ENCODE measurements around the gene WDR20.
A peak's percentile ranks its signal among the peaks of the same experiment; 100 is the strongest.
"Not testable (repeated sequence)": the region's sequence is repeated elsewhere in the genome, so short reads cannot be mapped to it uniquely, and the experiment has no call there.

WDR20 gene

GRCh38 chr14:102139286-102140026, at the start of gene WDR20:
WDR20 (plus strand) TSS chr14:102139897; CDS start chr14:102139924, 27 bp downstream.
- DNase-seq = peak; percentile 96 to 98

DNA sequence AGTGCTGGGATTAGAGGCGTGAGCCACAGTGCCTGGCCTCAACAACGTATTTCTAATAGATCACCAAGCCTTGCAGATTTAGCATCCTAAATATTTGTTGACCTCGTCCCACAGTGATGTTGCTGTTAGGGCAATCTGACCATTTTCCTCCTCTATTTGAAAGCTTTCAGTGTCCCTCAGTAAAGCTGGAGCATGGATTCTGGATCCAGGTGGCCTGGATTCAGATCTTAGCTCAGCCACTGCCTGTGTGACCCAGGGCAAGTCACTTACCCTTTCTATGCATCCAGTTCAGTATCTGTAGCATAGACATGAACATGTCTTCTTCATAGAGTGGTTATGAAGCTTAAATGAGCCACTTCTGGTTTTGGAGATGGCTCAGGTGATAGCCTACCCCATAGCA, 49.0 kb upstream of the WDR20 start:
- no peak for DNase-seq

GRCh38 chr14:102092806-102093205, 46.9 kb upstream of the WDR20 start:
- no peak for DNase-seq

GRCh38 chr14:102094101-102094500, 45.6 kb upstream of the WDR20 start:
- DNase-seq = no peak

DNA sequence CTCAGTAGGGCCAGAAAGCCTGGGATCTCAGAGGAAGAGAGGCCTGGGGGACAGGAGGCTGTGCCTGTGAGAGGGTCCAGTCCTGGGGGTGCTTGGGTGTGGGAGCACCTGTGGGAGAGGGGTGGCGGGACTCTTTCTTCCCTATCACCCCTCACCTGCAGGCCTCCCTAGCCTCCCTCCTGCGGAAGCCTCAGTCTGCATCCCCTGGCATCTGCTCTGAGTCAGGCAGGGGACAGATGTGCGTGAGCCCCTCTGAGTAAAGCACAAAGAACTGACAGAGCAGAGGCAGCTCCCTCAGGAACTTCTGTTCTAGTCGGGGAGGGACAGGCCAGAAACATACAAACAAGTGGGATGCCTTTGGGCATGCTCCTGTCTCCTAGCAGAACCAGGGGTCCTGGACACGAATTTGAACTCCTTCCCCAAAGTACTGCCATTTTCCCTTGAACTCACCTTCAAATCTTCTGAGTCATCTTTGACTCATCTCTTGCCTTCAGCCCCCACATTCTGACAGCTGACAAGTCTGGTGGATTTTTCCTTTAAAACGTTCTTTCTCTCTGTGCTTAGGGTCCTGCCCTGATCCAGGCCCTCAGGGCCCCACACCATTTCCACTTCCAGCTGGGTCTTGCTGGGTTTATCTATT, 44.3 kb upstream of the WDR20 start:
- no peak for DNase-seq

DNA sequence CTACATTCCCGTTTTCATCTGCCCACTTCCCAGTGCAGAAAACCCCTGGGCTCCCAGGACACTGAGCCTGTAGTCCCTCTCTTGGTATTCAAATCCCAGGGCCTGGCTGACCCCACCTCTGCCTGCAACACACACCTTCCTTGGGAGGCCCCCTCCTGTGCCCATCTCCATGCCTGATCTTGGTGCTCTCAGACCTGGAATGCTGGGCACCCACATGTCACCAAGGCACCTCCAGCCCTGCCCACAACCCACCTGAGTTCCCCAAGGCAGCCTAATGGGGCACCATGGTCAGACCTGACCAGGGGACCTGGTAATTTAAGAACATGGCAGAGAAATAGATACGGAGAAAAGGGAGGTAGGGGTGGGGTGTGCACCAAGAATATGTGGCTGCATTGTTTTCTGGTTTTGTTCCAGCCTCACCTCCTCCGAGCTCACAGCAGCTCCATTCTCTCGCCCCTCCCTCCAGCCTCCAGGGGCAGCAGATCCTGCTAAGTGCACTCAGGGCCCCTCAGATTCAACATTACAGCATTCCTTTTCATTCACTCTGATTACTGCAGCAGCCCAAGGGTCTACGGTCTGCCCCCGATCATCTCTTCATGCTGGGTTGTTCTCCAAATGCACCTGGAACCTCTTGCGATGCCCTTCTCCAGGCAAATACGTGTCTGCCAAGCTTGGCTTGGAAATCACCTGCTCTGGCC, 43.7 kb upstream of the WDR20 start:
- DNase-seq = no peak

DNA sequence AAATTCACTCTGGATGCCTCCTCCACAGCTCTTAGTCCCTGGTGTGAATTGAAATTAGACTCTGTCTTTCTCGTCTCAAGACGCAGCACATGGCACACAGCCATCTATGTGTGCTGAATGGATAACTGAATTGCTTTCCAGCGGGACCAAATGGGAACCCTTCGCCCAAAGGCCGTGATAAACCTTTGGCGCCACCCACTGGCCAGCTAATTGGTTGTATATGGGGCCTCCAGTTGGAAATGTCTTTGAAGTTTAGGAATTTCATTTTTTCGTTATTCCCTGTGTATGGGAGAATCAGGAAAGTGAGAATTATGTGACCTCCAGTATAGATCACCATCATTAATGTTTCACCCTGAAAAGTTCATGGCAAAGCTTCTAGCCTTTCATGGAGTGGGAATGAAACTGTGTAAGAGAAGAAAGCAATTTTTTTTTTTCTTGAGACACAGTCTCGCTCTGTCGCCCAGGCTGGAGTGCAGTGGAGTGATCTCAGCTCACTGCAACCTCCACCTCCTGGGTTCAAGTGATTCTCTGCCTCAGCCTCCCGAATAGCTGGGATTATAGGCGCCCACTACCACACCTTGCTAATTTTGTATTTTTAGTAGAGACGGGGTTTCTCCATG, 43.0 kb upstream of the WDR20 start:
- peak; percentile 26 to 71 for DNase-seq

GRCh38 chr14:102097441-102098135, 42.1 kb upstream of the WDR20 start:
- DNase-seq = no peak

GRCh38 chr14:102103062-102103695, 36.5 kb upstream of the WDR20 start:
- DNase-seq = no peak

DNA sequence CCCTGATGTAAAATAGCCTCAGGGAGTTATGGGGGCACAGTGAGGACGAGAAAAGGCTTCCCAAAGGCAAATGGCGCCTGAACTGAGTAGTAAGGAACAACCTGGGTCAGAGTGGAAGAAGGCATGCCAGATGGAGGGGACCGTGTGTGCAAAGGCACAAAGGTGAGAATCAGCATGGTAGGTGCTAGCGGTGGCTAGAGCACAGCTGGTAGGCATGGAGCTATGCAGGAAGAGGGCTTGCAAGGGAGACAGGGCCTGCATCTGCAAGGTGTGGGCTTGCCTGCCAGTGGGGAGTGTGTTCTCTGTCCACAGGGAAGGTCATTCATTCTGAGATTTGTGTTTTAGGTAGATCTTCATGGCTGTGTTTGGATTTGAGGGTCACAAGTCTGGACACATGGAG, 34.3 kb upstream of the WDR20 start:
- no peak for DNase-seq

GRCh38 chr14:102109332-102109731, 30.4 kb upstream of the WDR20 start:
- not testable (repeated sequence) for DNase-seq

DNA sequence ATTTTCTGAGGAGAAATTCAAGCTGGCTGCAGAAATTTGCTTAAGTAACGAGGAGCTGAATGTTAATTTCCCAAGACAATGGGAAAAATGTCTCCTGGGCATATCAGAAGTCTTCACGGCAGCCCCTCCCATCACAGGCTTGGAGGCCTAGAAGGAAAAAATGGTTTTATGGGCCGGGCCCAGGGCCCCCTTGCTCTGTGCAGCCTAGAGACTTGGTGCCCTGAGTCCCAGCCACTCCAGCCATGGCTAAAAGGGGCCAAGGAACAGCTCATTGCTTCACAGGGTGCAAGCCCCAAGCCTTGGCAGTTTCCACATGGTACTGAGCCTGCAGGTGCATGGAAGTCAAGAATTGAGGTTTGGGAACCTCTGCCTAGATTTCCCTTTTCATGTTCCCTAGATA, 28.6 kb upstream of the WDR20 start:
- no peak for DNase-seq

- no peak for DNase-seq
Measured at GRCh38 chr14:102116361-102117180, 23.1 kb upstream of the WDR20 start.

DNA sequence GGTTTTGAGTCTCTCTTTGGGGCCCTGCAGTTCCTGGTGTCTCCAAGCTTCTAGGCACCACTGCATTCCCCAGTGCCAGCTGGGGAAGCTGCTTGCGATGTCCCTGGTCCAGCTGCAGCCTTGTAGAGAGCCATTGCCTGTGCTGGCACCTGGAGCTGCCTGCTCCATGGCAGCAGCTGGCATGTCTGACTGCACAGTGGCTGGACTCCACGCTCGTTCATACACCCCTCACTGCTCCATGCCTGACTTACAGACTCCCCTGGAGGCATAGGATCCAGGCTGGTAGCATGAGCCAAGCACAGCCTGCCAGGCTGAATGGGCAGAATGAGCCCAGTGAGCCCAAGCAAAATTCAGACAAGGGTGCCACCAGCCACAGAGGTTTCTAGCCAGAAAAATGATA, 21.8 kb upstream of the WDR20 start:
- DNase-seq = no peak

GRCh38 chr14:102120888-102121287, 18.8 kb upstream of the WDR20 start:
- DNase-seq = no peak

GRCh38 chr14:102121567-102121966, 18.1 kb upstream of the WDR20 start:
- DNase-seq = no peak

GRCh38 chr14:102124419-102124818, 15.3 kb upstream of the WDR20 start:
- DNase-seq = no peak

- DNase-seq = no peak
Measured at GRCh38 chr14:102125546-102125945, 14.2 kb upstream of the WDR20 start.

- DNase-seq = no peak
Measured at GRCh38 chr14:102126807-102127455, 12.8 kb upstream of the WDR20 start.

DNA sequence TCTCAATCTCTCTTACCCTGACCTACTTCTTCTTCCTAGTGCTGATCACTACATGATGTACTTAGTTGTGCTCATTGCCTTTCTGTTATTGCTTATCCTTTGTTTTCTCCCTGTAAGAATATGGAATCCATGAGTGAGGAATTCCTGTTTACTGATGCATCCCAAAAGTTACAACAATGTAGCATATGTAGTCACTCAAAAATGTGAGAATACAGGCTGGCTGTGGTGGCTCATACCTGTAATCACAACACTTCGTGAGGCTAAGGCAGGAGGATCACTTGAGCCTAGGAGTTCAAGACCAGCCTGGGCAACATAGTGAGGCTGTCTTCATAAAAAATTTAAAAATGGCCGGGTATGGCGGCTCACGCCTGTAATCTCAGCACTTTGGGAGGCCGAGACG, 8.0 kb upstream of the WDR20 start:
- no peak for DNase-seq

GRCh38 chr14:102134021-102134420, 5.7 kb upstream of the WDR20 start:
- DNase-seq = not testable (repeated sequence)

All from NCI-H1930 (cell line).